HG03039 (cell line): ENCODE data around the gene ZNF512.
"Not testable (repeated sequence)": the region's sequence is repeated elsewhere in the genome, so short reads cannot be mapped to it uniquely, and the experiment has no call there.

Experiments used
- ATAC-seq: cut with Tn5 transposase; IDR thresholded peaks from one replicate; pipeline ENCODE4 v1.9.1; 2021; ENCODE audit warnings: mild to moderate bottlenecking, moderate library complexity; ENCODE audit not compliant: unreplicated experiment

The ZNF512 gene

GRCh38 chr2:27582129-27582694, 630 bp upstream of the ZNF512 start:
- no peak for ATAC-seq

DNA sequence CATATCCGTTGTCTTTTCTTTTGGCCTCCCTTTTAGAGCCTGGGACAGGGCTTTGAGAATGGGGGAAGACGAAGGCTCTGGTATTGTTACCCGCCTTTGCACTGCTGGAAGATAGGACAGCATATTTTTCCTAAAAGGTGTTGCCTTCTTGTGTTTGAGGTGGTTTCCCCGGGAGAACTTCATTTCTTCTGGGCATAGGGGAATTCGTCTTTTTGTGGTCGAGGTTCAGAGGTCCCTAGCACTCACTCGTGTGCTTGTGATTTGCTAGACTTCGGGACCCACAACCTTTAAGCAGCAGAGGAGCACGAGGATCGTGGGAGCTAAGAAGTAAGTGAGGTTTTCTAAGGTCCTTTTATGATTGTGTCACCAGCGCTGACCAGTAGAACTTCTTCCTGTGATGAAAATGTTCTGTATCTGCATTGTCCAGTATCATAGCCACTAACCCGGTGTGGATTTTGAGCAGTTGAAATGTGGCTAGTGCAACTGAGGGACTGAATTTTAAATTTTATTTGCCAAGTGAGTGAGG, 611 bp downstream of the ZNF512 start:
- ATAC-seq = no peak

DNA sequence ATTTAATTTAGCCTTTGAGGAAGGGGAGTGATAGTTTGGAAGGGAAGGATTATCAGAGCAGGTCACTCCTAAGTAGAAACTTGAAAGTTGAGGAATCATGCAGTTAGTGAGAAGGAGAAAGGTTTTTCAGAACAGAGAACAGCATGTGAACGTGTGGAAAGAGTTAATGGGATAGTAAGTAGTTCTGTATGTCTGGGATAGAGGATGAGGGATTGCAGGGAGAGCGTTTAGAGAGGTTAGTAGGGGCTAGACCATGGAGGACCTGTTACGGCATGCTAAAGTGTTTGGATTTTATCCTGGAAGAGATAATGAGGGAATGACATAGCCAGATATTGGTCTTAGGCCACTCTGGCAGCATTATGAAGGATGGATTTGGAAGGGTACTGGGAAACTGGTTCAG, 1.8 kb downstream of the ZNF512 start:
- no peak for ATAC-seq

DNA sequence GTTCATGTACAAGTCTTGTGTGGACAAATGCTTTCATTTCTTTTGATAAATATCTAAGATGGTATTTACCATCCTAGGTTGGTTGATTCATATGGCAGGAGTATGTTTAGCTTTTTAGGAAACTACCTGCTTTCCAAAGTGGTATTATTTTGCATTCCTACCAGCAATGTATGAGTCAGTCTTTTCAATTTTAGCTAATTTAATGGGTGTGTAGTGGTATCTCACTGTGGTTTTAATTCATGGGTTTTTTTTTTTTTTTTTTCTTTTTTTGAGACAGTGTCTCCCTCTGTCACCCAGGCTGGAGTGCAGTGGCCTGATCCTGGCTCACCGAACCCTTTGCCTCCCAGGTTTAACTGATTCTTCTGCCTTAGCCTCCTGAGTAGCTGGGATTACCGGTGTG, 4.2 kb downstream of the ZNF512 start:
- no peak for ATAC-seq

DNA sequence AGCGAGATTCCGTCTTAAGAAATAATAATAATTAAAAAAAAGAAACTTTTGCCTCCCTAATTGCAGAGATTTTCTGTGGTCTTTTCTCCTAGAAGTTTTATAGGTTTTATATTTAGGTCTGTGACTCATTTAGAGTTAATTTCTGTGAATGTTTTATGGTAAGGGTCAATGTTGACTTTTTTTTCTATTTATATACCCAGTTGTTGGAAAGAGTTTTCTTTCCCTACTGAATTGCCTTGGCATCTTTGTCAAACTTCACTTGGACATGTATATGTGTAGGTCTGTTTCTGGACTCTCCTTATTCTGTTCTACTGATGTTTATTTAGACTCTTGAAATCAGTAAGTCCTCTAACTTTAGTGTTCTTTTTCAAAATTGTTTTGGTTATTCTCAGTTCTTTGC, 5.5 kb downstream of the ZNF512 start:
- no peak for ATAC-seq

GRCh38 chr2:27591745-27592144, 8.9 kb downstream of the ZNF512 start:
- no peak for ATAC-seq

DNA sequence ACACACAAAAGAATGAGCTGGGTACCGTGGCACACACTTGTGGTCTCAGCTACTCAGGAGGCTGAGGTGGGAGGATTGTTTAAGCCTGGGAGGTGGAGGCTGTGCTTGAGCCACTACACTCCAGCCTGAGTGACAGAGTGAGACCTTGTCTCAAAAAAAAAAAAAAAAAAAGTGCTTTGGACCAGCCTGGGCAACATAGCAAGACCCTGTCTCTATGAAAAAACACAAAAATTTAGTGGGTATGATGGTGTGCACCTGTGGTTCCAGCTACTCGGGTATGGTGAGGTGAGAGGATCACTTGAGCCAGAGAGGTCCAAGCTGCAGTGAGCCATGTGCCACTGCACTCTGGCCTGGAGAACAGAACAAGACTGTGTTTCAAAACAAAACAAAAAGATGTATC, 10.4 kb downstream of the ZNF512 start:
- ATAC-seq = no peak

GRCh38 chr2:27594020-27594703, 11.3 kb downstream of the ZNF512 start:
- not testable (repeated sequence) for ATAC-seq

DNA sequence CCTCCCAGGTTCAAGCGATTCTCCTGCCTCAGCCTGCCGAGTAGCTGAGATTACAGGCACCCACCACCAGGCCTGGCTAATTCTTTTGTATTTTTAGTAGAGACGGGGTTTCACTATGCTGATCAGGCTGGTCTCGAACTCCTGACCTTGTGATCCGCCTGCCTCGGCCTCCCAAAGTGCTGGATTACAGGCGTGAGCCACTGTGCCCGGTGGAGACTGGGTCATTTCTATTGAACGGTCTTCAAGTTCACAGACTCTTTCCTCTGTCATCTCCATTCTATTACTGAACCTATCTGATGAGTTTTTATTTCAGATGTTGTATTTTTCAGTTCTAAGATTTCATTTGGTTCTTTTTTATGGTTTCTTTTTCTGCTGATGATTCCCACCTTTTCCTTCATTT, 12.6 kb downstream of the ZNF512 start:
- ATAC-seq = not testable (repeated sequence)

DNA sequence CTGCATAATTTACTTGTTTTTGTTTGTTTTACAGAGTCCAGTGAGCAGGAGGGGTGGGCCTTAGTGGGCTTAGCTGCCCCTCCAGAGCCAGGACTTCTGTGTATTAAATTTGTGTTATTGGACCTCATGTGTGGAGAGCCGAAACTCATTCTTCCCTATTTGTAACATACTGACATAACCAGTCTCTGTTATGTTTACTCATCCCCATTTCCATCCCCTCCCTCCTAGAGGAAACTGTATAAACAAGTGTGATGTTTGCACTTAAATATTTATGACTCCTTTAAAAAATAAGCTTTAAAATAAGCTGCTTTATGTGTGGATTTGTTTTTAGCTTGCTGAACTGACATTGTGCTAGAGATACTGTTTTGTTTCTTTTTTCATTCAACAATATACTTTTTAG, 13.8 kb downstream of the ZNF512 start:
- no peak for ATAC-seq

DNA sequence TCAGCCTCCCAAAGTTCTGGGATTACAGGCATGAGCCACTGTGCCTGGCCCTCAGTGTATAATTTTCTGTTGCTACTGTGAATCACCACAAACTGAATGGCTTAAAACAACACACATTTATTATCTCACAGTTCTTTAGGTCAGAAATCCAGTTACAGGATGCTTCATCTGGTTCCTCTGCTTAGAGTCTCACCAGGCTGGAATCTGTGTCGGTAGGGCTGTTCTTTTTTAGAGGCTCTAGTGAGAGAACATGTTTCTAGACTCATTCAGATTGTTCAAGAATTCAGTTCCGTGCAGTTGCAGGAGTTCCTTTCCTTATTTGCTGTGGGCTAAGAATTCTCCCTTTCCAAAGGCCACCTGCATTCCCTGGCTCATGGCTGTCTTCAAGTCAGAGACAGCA, 23.8 kb downstream of the ZNF512 start:
- ATAC-seq = no peak

- no peak for ATAC-seq
These were observed 31.1 kb downstream of the ZNF512 start for GRCh38 chr2:27613985-27614384.

DNA sequence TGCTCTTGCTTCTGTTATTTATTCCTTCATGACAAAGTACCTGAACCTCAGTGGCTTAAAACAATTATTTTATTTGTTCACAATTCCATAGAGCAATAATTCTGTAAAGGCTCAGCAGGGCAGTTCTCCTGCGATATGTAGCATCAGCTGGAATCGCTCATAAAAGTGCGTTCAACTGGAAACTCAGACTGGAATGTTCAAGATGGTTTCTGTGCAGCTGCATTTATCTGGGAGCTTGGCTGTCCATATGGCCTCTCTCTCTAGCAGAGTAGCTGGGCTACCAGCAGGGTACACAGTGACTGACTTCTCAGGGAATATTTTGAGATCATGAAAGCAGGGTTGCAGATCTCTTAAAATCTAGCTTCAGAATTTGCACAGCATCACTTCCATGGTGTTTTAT, 32.5 kb downstream of the ZNF512 start:
- no peak for ATAC-seq

DNA sequence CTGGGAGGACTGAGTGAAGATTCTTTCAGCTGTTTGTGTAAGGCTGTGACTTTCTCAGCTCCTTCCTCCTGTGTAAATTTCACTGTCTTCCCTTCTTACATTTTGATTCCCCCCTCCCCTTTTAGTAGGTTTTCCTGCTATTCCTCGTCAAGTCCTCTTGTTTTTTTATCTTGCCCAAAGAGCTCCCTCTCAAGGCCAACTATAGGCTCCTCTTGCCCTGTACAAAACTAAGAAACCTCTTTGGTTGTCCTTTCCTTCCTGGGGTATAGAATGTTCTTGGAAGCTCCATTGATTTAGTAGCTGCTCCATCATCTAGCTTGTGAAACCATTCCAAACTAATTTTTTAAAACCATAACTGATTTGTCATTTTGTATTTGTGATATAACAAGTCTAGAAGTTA, 38.7 kb downstream of the ZNF512 start:
- no peak for ATAC-seq

DNA sequence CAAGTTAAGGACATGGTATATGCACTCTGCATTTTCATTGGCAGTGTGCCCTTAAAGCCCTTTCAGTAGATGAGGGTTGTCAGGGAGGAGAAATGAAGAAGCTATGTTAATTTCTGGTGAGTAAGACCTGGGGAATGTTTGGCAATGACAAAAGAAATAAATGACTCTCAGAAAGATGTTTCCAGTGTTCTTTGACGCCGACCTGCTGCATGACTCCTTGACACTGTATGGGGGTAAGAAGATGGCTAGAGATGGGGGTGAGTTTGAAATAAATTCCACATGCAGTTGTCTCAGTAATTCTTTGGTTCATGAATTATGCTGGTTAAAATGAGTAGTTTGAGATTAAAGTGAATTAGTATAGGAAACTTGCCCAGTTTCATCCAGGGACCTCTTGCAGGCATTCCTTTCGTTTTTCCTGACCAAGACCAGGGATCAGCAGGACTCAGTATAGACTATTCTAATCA, 40.1 kb downstream of the ZNF512 start:
- no peak for ATAC-seq

DNA sequence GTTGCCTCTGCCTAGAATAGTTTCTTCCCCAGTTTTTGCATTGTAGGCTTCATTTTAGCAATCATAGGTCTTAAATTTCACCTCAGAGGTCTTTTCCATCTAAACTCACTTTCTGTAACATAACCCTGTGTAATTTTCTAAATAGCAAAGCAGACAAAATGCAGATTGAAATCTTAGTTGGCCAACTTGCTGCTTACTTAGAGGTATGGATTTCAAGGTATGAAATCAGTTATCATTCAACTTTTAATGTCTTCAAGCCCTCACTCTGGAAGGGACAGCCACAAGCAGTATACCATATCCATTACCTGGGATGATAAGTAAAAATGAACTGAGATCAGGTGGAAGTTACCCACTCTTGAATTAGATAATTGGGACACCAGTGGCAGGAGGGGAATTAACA, 42.1 kb downstream of the ZNF512 start:
- ATAC-seq = no peak

GRCh38 chr2:27626323-27626722, 43.5 kb downstream of the ZNF512 start:
- ATAC-seq = not testable (repeated sequence)

DNA sequence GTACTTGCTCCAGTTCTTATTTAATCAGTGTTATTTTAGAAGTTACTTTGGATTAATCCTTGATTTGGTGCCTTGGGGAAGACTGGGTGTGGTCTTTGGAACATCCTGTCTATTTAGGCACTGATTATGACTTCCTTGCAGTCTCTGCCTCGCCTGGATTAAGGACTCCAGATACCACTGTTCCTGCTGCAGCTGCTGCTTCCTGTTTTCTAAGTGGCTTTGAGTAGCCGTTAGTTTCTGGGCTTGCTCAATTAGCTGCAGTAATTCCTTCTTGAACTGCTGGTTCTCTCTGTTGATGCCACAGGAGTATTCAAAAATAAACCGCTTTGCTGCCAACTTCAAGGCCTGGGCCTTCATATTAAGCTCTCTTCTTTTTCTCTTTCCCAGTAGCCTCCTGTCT, 44.1 kb downstream of the ZNF512 start:
- not testable (repeated sequence) for ATAC-seq

- no peak for ATAC-seq
These were observed 45.3 kb downstream of the ZNF512 start for GRCh38 chr2:27627963-27628766.

- ATAC-seq = peak; percentile 90
These were observed 46.2 kb downstream of the ZNF512 start, which contains the start of the genes CCDC121 and GPN1 for GRCh38 chr2:27628767-27629709. Gene CCDC121, minus strand, starts transcription at chr2:27629012. Its CDS starts 1,213 bp downstream, at chr2:27627799. Gene GPN1, plus strand, starts transcription at chr2:27629050. Its CDS starts 9 bp downstream, at chr2:27629059.
